ENCODE measurements around the gene SRPK3.

Gene SRPK3

GRCh38 chrX:153789654-153790053 lies 8.8 kb downstream of the SRPK3 start:
- DNase-seq = no peak

GRCh38 chrX:153791104-153791852 lies 10.4 kb downstream of the SRPK3 start:
- no peak for DNase-seq

DNA sequence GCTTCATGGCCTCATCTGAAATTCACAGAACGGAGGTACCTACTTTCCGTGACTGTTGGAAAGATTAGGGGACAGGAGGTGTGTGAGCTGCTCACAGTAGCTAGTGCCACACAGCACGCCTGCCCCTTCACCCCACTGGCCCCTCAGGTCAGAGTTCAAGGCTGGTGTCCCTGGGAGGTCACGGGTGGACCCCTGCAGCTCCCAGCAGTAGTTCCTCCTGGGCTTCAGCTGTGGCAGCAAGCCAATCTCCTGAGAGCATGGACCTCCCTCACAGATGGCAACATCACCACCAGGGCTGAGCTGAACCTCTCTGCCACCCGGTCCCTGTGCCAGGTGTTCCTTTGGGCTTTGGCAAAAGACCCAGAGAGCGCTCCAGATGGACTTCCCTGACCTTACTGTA lies 11.5 kb downstream of the SRPK3 start:
- no peak for DNase-seq

GRCh38 chrX:153793291-153793690 lies 12.4 kb downstream of the SRPK3 start:
- no peak for DNase-seq

DNA sequence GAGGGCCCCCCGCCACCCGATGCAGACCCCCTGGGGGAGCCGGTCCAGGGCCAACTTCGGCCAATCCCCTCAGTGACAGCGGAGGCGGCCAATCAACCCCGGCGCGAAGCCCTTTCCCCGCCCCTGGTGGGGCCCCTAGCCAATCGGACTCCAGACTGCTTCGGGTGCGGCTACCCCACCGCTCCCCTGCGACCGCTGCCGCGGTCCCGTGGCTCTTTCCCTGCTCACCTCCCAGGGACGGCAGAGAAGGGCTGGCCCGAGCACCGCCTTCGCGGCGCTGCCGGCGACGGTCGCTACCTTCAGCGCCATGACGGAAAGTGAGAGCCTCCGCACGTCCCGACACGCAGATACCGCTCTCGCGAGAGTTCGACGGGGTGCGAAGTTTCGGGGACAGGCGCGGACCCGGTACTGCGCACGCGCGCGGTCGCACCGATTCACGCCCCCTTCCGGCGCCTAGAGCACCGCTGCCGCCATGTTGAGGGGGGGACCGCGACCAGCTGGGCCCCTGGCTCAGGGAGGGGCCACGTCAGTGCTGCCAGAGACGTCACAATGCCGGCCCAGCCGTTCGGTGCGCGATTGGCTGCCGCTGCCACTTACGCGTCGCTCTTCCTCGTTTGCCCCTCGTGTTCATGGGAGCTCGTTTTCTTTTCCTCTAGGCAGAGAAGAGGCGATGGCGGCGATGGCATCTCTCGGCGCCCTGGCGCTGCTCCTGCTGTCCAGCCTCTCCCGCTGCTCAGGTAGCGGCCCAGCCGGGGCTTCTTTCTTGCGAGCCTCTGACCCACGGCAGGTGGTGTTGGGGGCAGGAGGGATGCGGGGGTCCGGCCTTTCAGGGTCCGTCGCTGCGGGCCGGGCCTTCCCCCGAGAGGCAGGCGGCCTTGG lies 13.4 kb downstream of the SRPK3 start, which contains the start of the genes IDH3G and SSR4:
Gene IDH3G (minus strand): TSS at position 358 of the 879 bp plus-strand sequence. CDS start 49 bp downstream, at position 309.
Gene SSR4 (plus strand): TSS at position 651 of the 879 bp plus-strand sequence. CDS start 20 bp downstream, at position 671.
- peak; percentile 92 for DNase-seq

DNA sequence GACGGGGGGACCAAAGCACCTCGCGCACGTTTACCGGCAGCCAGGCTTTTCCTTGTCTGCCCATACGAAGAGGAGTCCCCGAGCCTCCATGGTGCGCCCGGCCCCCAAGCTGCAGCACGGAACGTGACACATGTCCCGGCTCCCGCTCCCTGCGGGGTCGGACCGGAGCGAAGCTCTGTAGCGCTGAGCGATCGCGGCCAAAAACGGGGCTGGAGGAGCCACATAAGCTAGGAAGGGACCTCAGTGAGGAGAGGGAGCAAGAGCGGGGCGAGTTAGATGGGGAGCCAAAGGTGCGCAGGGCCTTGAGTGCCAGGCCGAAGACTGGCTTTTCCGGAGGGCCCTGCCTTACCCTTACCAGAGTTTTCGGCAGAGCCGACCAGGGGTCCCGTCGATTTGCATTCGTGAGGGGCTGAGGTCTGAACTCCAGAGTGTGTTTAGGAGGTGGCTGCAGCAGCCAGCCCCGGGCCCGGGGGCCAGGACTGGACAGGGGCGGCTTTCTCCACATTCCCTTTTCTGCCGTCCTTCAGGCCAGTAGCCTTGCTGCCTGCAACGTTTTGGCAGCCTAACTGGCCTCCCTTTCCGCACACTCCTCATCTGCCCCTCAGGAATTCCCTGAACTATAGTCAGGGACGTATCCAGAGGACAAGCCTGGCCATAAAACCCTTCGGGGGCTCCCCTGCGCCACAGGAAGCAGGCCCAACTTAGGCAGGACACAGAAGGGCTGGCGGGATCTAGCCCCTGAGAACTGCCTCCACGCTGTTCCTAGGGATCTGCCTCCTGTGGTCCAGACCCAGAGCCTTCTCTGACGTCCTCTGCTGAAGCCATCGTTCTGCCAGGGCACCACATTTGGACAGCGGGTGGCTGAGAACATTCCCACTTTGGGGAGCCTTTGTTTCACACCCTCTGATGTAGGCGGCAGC lies 14.3 kb downstream of the SRPK3 start:
- DNase-seq = peak; percentile 24

GRCh38 chrX:153797415-153798015 lies 16.7 kb downstream of the SRPK3 start:
- no peak for DNase-seq

GRCh38 chrX:153799326-153799725 lies 18.5 kb downstream of the SRPK3 start:
- no peak for DNase-seq

DNA sequence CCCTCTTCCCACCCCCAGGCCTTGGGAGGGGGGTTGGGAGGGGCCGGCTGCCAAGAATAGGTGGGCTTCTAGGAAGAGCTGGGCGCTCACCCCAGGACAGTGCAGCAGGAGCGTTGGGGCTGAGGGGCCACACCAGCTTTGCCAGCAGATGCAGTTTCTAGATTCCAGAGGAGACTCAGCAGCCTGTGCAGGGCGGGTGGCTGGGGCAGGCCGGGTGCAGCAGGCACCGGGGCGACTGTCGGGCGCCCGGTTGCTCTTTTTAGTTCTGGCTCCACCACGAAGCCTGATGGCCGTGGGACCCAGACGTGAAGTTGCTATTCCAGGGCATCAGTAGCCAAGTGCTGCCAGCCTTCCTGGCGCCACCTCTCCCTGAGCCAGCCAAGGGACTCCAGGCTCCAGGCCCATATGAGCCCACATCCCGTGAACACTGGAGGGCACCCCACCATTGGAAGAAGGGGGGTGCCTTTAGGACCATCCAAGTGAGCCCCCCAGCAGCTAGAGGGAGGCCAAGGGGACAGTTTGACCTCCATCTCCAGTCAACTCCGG lies 19.4 kb downstream of the SRPK3 start:
- no peak for DNase-seq

DNA sequence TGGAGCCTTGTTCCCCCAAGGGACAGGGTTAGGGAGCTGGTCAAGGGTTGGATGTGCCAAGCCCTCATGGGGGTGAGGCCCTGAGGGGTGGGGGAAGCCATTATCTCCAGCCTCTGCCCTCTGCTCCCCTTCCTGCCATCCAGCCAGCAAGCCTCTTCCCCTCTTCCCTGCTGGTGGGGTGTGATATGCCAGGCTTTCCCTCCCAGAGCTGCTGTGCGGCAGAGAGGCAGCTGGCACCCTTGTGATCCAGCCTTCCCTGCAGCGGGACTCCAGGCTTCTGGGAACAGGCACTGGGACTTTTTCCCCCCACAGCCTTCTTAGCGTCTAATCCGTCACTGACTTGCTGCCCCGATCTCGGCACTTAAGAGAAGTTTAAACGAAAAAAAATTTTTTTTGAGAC lies 19.9 kb downstream of the SRPK3 start:
- no peak for DNase-seq

DNA sequence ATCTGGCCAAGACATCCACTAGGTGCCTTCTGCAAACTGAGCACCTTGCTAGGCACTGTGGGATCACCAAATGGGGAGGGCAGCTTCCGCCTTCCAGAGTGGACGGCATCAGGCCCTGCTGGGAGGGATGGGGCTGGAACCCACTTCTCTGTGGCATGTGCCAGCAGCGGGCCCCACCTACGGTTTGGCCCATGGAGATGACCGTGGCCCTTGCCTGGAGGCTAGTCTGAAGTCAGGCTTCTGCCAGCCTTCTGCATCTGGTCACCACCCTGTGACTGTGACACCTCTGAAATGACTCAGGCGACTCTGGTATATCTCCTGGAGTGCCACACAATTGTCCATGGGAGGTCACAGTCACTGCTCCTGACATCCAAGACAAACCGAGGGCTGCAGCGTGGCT lies 20.8 kb downstream of the SRPK3 start:
- no peak for DNase-seq

DNA sequence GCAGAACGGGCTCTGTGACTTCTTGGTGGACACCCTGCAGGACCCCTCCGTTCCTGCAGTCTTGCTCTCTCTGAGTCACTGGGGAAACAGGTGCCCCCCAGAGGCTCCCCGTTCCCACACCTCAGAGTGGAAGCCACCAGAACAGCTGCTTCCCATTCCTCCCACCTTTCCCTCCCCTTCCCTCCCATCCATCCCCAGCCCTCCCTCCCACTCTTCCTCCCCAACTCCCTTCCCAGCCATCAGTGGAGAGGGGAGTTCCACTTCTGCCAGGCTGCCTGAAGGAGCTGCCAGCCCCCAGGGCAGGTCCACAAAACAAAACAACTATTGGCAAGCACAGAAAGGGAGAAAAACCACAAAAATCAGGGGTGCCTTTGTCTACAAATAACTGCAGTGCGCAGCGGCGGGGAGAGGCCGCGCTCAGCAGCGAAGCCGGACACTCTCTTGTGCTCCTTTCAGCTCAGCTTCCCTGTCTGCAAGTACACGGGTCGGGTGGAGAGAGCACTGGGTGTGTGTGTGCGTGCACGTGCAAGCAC lies 21.7 kb downstream of the SRPK3 start:
- DNase-seq = no peak

- DNase-seq = no peak
These were observed 22.6 kb downstream of the SRPK3 start for GRCh38 chrX:153803211-153804099.

DNA sequence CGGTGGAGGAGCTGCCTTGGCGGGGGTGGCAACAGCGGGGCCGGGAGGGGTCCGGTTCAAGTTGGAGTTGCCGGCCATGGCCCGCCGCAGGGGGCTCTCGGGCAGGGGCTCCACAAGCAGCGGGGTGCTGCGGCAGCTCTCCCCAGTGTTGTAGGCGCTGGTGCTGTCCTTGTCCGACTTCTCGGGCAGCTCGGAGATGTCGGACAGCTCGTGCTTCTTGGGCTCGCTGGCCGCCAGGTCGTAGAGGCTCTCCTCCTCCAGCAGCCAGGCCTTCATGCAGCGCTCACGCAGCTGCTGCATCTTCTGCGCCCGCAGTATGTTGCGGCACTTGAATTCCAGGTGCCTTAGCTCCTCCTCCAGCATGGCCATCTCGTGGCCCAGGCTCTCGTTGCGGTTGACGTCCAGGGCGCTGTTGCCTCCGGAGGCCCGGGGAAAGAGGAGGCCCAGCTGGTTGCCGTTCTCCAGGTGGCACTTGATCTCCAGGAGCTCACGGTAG lies 23.3 kb downstream of the SRPK3 start:
- no peak for DNase-seq

DNA sequence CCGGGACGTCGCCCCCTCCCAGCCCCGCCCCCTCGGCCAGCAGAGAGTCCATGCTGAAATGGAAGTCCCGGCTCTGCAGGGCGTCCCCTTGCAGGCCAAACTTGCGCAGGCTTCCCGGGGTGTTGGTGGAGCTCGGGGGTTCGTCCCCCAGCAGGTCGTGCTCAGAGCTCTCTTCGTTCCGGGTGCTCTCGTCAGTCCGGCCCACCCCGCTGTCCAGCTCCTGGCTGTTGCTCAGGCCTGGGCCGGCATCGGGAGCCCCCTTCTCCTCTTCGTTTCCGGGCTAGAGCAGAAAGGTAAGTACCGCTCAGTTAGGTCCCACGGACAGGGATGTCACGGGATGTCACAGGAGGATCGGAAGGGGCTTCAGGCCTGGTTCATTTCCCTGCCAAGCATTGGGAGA lies 23.8 kb downstream of the SRPK3 start:
- no peak for DNase-seq

DNA sequence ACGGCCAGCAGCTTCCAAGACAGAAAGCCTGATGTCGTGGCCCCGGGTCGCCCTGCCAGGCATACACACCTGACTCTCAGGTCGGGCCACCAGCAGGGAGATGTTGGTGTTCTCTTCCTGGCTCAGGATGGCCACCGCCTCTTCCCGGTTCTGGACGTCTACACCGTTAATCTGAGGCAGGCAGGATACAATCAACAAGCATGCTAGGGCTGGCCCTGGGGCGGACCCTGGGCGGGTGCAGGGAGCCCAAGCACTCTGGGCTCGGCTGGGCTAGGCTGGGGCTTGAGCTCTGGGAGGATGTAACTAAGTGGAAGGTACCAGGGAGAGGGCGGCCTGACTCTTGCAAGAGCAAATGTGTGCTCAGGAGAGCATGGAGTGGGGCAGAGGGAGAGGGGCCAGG lies 24.6 kb downstream of the SRPK3 start:
- DNase-seq = no peak

DNA sequence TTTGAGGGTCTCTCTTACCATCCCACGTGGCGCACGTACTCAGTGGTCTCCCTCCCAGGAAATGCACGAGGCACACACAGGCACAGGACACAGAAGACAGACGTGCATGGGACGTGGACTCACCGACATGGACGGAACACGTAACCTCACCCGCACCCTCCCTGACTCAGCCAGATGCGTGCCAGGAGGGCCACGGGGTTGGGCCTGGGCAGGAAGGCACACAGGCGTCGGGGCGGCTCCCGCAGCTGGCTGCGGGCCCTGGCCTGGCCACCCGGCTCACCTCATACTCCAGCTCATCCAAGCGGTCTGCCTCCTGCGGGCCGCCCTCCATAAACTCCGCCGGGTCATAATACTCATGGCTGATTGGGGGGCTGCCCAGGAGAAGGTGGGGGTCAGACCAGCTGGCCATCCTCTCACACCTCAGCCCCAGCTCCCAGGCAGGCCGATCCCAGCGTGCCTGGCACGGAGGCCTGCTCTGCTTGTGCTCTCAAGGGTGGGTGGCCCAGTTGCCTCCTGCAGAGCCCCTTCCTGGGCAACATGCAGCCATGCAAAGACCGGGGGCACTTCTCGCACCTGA lies 26.2 kb downstream of the SRPK3 start:
- DNase-seq = no peak

DNA sequence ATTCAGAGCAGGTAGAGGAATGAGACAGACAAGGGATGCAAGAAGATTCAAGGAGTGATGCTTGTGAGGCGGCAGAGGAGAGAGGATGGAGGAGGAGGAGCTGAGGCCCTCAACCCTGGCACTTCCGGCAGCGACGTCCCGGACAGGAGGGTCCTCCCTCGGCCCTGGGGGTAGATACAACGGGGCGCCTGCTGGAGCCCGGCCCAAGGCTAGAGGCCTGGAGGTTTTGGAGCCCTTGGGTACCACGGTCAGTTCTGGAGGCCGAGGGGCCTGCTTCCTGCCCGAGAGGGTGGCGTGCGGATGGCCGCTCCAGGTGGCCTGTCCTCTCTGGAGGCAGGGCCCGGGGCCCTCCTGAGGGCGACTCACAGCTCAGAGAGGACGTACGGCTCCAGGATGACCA lies 27.1 kb downstream of the SRPK3 start:
- no peak for DNase-seq

DNA sequence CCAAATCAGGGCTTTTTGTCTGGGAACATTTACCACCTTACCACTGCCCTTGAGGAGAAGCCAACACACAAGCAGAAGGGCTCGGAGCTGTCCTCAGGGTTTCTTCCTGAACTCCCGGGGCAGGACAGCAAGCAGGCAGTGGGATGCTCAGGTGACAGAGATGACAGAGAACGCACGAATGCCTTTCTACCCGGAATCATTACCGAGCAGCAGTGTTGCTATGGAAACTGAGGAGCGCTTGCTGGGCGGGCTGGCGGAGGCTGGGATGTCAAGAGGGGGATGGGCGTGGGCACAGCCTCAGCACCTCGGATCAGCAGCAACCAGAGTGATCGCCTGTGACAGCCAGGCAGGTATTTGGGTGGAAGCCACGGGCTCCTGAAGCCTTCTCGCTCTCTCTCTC lies 31.4 kb downstream of the SRPK3 start:
- no peak for DNase-seq

- no peak for DNase-seq
These were observed 32.3 kb downstream of the SRPK3 start for GRCh38 chrX:153813161-153813560.

Measured in CD4-positive, alpha-beta T cell treated with Interleukin-17A for 4 hours (primary cell).